Measurements from ENCODE around the gene NOS1.
"Not testable (repeated sequence)": the region's sequence is repeated elsewhere in the genome, so short reads cannot be mapped to it uniquely, and the experiment has no call there.

NOS1 gene

GRCh38 chr12:117404203-117404853 lies 42.9 kb upstream of the NOS1 start:
- Histone ChIP-seq H3K9me3 (ENCODE audit: control insufficient read depth, low read length) (no peaks in the 10 kb centered on the region), H3K79me2 (no peaks in the 10 kb centered on the region), H3K27ac (no peak overlapping the region), H3K36me3 (ENCODE audit: control insufficient read depth, insufficient read depth, low read length) (no peaks in the 10 kb centered on the region), H3K9ac (no peak overlapping the region), H3K4me2 (ENCODE audit: low read length) (no peak overlapping the region), H3K4me1 (no peaks in the 10 kb centered on the region), H2AFZ (no peak overlapping the region), H3K27me3 (ENCODE audit: control insufficient read depth, insufficient read depth, low read length) (no peaks in the 10 kb centered on the region), H3K4me3 (ENCODE audit: low read depth, low read length) (no peak overlapping the region)
- no peak for TF ChIP-seq CTCF (IDR thresholded peaks at IDR 0.05)

- Histone ChIP-seq H3K27ac (no peak overlapping the region), H3K4me1 (no peaks in the 10 kb centered on the region), H3K4me2 (ENCODE audit: low read length) (no peak overlapping the region), H3K4me3 (ENCODE audit: low read depth, low read length) (no peak overlapping the region), H3K9ac (no peak overlapping the region), H3K9me3 (ENCODE audit: control insufficient read depth, low read length) (no peaks in the 10 kb centered on the region), H3K27me3 (ENCODE audit: control insufficient read depth, insufficient read depth, low read length) (no peaks in the 10 kb centered on the region), H3K79me2 (no peaks in the 10 kb centered on the region), H2AFZ (no peak overlapping the region), H3K36me3 (ENCODE audit: control insufficient read depth, insufficient read depth, low read length) (no peaks in the 10 kb centered on the region)
- no peak for TF ChIP-seq CTCF (IDR thresholded peaks at IDR 0.05)
Observed at GRCh38 chr12:117403586-117404139, 42.2 kb upstream of the NOS1 start.

GRCh38 chr12:117402363-117402762 lies 40.9 kb upstream of the NOS1 start:
- TF ChIP-seq CTCF (IDR thresholded peaks at IDR 0.05): no peak
- no peak overlapping the region for H3K4me2 ChIP-seq (ENCODE audit: low read length)

GRCh38 chr12:117400912-117401311 lies 39.5 kb upstream of the NOS1 start:
- no peaks in the 10 kb centered on the region for H3K9me3 ChIP-seq (ENCODE audit: control insufficient read depth, low read length)
- H3K36me3 ChIP-seq (ENCODE audit: control insufficient read depth, insufficient read depth, low read length): no peaks in the 10 kb centered on the region
- H3K27ac ChIP-seq: no peak overlapping the region
- H3K4me2 ChIP-seq (ENCODE audit: low read length): no peak overlapping the region
- H3K4me1 ChIP-seq: no peaks in the 10 kb centered on the region
- H3K4me3 ChIP-seq (ENCODE audit: low read depth, low read length): no peak overlapping the region
- H3K79me2 ChIP-seq: no peaks in the 10 kb centered on the region
- no peaks in the 10 kb centered on the region for H3K27me3 ChIP-seq (ENCODE audit: control insufficient read depth, insufficient read depth, low read length)
- H3K9ac ChIP-seq: no peak overlapping the region
- no peak overlapping the region for H2AFZ ChIP-seq
- TF ChIP-seq CTCF (IDR thresholded peaks at IDR 0.05): no peak

More at GRCh38 chr12:117402363-117402762, 40.9 kb upstream of the NOS1 start:
- H3K27ac ChIP-seq: no peak overlapping the region
- H3K27me3 ChIP-seq (ENCODE audit: control insufficient read depth, insufficient read depth, low read length): no peaks in the 10 kb centered on the region
- no peaks in the 10 kb centered on the region for H3K36me3 ChIP-seq (ENCODE audit: control insufficient read depth, insufficient read depth, low read length)
- no peak overlapping the region for H3K9ac ChIP-seq
- no peak overlapping the region for H2AFZ ChIP-seq
- H3K9me3 ChIP-seq (ENCODE audit: control insufficient read depth, low read length): no peaks in the 10 kb centered on the region
- no peak overlapping the region for H3K4me3 ChIP-seq (ENCODE audit: low read depth, low read length)
- no peaks in the 10 kb centered on the region for H3K79me2 ChIP-seq
- H3K4me1 ChIP-seq: no peaks in the 10 kb centered on the region

GRCh38 chr12:117398482-117398881 lies 37.1 kb upstream of the NOS1 start:
- not testable (repeated sequence) for H3K36me3 ChIP-seq (ENCODE audit: control insufficient read depth, insufficient read depth, low read length); H3K27ac ChIP-seq; H2AFZ ChIP-seq; H3K4me3 ChIP-seq (ENCODE audit: low read depth, low read length); H3K27me3 ChIP-seq (ENCODE audit: control insufficient read depth, insufficient read depth, low read length); H3K4me2 ChIP-seq (ENCODE audit: low read length); H3K9ac ChIP-seq; H3K79me2 ChIP-seq; H3K9me3 ChIP-seq (ENCODE audit: control insufficient read depth, low read length); H3K4me1 ChIP-seq
